OCI-LY1 (cell line): ENCODE results near the gene PCNX1.

Experiments used
- EZH2 ChIP-seq: fragments of 200-600 bp; sonication (generic), shearing (Covaris generic); IDR thresholded peaks from 2 replicates; pipeline ENCODE4 v1.8.0; 2017; ENCODE audit warnings: borderline replicate concordance, mixed run types, mild to moderate bottlenecking, antibody characterized with exemption, low read length, moderate library complexity, mixed read lengths
- TF ChIP-seq, protein P1 (sequence below): fragments of 200-600 bp; sonication (generic), shearing (Covaris generic); IDR thresholded peaks from 2 replicates; pipeline ENCODE4 v1.5.1; 2017; ENCODE audit warnings: mild to moderate bottlenecking, antibody characterized with exemption, low read length, moderate library complexity, mixed read lengths

- TF ChIP-seq, protein P1, sequence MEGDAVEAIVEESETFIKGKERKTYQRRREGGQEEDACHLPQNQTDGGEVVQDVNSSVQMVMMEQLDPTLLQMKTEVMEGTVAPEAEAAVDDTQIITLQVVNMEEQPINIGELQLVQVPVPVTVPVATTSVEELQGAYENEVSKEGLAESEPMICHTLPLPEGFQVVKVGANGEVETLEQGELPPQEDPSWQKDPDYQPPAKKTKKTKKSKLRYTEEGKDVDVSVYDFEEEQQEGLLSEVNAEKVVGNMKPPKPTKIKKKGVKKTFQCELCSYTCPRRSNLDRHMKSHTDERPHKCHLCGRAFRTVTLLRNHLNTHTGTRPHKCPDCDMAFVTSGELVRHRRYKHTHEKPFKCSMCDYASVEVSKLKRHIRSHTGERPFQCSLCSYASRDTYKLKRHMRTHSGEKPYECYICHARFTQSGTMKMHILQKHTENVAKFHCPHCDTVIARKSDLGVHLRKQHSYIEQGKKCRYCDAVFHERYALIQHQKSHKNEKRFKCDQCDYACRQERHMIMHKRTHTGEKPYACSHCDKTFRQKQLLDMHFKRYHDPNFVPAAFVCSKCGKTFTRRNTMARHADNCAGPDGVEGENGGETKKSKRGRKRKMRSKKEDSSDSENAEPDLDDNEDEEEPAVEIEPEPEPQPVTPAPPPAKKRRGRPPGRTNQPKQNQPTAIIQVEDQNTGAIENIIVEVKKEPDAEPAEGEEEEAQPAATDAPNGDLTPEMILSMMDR, result no peak
- no peak for TF ChIP-seq EZH2
These were observed 69.3 kb downstream of the PCNX1 start for GRCh38 chr14:70976591-70976990.
